ENCODE data around the gene ARHGEF38.
"Not testable (repeated sequence)": the region's sequence is repeated elsewhere in the genome, so short reads cannot be mapped to it uniquely, and the experiment has no call there.

Gene ARHGEF38

DNA sequence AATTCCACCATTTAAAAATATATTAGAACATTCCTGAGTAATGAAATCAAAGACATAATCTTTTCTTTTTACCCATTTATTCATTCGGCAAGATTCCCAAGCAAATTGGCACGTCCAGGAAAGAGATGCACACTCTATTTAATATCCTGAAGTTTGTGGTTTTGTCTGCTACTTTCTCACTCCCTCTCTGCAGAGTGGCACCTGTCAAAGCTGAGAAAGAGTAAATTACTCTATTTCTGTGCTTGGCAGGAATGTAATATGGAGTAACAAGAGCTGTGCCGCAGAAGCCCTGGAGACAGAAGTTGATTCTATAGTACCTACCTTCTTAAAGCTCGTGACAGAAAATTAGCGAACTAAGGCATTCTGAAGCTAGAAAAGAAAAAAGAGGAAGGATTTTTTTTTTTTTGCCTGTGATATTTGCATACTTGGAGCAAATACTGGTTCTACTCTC lies 161.7 kb downstream of the ARHGEF38 start:
- H3K4me1 Mint-ChIP-seq = peaks cover 13% of the 10 kb centered on the region
- no peak overlapping the region for H3K27ac Mint-ChIP-seq
- H3K9me3 Mint-ChIP-seq = no peaks in the 10 kb centered on the region
- H3K4me3 Mint-ChIP-seq = no peak overlapping the region
- peaks cover 4% of the 10 kb centered on the region for H3K36me3 Mint-ChIP-seq (ENCODE audit: low read depth)
- TF ChIP-seq, protein P1, sequence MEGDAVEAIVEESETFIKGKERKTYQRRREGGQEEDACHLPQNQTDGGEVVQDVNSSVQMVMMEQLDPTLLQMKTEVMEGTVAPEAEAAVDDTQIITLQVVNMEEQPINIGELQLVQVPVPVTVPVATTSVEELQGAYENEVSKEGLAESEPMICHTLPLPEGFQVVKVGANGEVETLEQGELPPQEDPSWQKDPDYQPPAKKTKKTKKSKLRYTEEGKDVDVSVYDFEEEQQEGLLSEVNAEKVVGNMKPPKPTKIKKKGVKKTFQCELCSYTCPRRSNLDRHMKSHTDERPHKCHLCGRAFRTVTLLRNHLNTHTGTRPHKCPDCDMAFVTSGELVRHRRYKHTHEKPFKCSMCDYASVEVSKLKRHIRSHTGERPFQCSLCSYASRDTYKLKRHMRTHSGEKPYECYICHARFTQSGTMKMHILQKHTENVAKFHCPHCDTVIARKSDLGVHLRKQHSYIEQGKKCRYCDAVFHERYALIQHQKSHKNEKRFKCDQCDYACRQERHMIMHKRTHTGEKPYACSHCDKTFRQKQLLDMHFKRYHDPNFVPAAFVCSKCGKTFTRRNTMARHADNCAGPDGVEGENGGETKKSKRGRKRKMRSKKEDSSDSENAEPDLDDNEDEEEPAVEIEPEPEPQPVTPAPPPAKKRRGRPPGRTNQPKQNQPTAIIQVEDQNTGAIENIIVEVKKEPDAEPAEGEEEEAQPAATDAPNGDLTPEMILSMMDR (IDR thresholded peaks at IDR 0.05; ENCODE audit: unreplicated experiment in 3 of 3) = no peak
- no peaks in the 10 kb centered on the region for H3K27me3 Mint-ChIP-seq (ENCODE audit: low read depth)

DNA sequence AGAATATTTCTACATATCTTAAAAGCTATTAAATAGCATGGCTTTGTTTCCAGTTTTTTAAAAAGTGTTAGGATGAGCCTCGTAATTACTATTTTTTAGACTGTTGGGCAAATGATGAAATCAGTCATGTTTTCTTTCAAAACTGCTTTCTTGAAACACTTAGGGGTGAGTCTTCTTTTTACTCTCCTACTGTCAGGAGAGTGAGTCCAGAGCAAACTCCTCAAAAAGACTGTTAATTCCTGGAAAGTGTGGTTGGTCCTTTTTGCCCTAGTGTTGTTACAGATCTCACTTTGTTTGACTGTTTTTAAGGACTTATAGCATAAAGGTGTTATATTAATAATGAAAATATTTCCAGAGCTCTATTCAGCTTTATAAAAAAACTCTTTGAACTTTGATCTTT lies 162.5 kb downstream of the ARHGEF38 start:
- Mint-ChIP-seq H3K27me3 (ENCODE audit: low read depth) (no peaks in the 10 kb centered on the region), H3K4me3 (no peak overlapping the region), H3K27ac (no peak overlapping the region), H3K9me3 (no peaks in the 10 kb centered on the region), H3K4me1 (peaks cover 5% of the 10 kb centered on the region), H3K36me3 (ENCODE audit: low read depth) (peaks cover 5% of the 10 kb centered on the region)
- TF ChIP-seq, protein P1 (IDR thresholded peaks at IDR 0.05; ENCODE audit: unreplicated experiment in 3 of 3) = no peak

DNA sequence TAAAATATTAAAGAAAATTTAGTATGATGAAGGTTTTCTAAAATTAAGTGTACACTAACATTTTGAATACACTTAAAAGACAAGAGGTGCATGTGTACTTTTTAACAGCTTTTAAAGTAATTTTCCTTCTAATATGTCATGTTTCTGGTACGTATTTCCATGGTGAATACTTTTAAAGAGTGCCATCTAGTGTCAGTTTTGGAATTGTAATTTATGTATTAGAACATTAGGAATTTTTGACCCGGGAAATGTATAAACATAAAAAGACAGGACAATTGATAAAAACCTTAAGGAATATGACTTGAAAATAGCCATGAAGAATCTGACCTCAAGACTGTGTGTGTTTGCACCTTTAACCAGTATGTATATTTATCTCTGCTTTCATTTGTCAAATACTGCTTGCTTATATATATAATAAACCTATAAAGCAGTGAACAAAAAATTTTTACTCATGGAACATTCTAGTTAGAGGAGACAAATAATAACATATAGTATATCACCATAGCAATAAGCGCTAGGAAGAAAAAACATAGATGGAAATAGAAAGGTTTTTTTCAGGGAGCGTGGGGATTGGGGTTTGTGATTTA lies 163.4 kb downstream of the ARHGEF38 start:
- no peaks in the 10 kb centered on the region for H3K27me3 Mint-ChIP-seq (ENCODE audit: low read depth)
- peaks cover 11% of the 10 kb centered on the region for H3K36me3 Mint-ChIP-seq (ENCODE audit: low read depth)
- TF ChIP-seq, protein P1 (IDR thresholded peaks at IDR 0.05; ENCODE audit: unreplicated experiment in 3 of 3) = peak; percentile 44 to 61 (median 61)

DNA sequence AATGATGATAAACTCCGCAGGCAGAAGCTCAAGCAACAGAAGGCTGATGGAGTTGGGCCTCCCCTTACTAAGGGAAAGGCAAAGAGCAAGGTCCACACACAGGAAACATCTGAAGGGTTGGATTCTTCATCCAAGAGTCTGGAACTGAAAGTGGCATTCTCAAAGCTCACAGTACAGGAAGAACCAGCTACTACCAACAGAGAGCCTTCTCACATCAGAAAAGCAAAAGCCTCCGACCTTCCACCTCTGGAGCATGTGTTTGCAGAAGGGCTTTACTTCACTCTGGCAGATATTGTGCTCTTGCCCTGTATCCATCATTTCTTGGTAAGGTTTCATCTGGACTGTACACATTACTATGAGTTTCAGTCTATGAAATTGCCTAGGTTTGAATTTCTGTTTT lies 166.8 kb downstream of the ARHGEF38 start:
- Mint-ChIP-seq H3K27ac (no peak overlapping the region), H3K9me3 (no peaks in the 10 kb centered on the region), H3K36me3 (ENCODE audit: low read depth) (peaks cover 18% of the 10 kb centered on the region), H3K4me3 (no peak overlapping the region), H3K27me3 (ENCODE audit: low read depth) (no peaks in the 10 kb centered on the region), H3K4me1 (peaks cover 2% of the 10 kb centered on the region)
- TF ChIP-seq, protein P1 (IDR thresholded peaks at IDR 0.05; ENCODE audit: unreplicated experiment in 3 of 3) = no peak

More for the DNA sequence above, 163.4 kb downstream of the ARHGEF38 start:
- Mint-ChIP-seq H3K27ac (peak overlapping the region in 1 of 3 experiments; percentile 8), H3K9me3 (no peaks in the 10 kb centered on the region), H3K4me3 (no peak overlapping the region), H3K4me1 (peaks cover 5% of the 10 kb centered on the region)

DNA sequence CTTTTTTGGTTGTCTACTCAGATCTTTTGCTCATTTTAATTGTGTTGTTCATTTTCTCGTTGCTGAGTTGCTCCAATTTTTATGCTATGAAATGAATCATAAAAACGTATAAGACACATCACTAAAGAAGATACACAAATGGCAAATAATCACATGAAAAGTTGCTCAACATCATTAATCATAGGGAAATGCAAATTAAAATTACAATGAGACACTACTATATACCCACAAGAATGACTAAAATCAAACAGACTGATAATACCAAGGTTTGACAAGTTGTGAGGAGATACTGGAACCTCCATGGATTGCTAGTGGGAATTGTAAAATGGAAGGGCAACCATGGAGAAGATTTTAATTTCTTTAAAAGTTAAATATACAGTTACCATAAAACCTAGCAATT lies 173.2 kb downstream of the ARHGEF38 start:
- TF ChIP-seq, protein P1 (IDR thresholded peaks at IDR 0.05; ENCODE audit: unreplicated experiment in 3 of 3) = no peak

DNA sequence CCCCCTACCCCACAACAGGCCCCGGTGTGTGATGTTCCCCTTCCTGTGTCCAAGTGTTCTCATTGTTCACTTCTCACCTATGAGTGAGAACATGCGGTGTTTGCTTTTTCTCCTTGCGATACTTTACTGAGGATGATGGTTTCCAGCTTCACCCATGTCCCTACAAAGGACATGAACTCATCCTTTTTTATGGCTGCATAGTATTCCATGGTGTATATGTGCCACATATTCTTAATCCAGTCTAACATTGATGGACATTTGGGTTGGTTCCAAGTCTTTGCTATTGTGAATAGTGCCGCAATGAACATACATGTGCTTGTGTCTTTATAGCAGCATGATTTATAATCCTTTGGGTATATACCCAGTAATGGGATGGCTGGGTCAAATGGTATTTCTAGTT lies 177.5 kb downstream of the ARHGEF38 start:
- Mint-ChIP-seq H3K36me3 (ENCODE audit: low read depth) (peaks cover 84% of the 10 kb centered on the region), H3K9me3 (peaks cover 43% of the 10 kb centered on the region)
- not testable (repeated sequence) for H3K27ac Mint-ChIP-seq; H3K4me3 Mint-ChIP-seq; H3K4me1 Mint-ChIP-seq; H3K27me3 Mint-ChIP-seq (ENCODE audit: low read depth)

More for the DNA sequence above, 173.2 kb downstream of the ARHGEF38 start:
- H3K36me3 Mint-ChIP-seq (ENCODE audit: low read depth) = peaks cover 54% of the 10 kb centered on the region
- H3K4me3 Mint-ChIP-seq = no peak overlapping the region
- H3K27ac Mint-ChIP-seq = no peak overlapping the region
- peaks cover 15% of the 10 kb centered on the region for H3K9me3 Mint-ChIP-seq
- H3K27me3 Mint-ChIP-seq (ENCODE audit: low read depth) = no peaks in the 10 kb centered on the region
- H3K4me1 Mint-ChIP-seq = no peaks in the 10 kb centered on the region

Data from nephron (organoid).